IMR-90 (cell line): ENCODE results near the gene UACA. TPM values are rescaled to one million over a fixed set of nuclear protein-coding genes. Genes with fewer than 3 reads are reported as not detected.

ENCODE experiments used
- ATAC-seq: fragments of 200-7000 bp; cut with Tn5 transposase; 2 replicates; pipeline ENCODE4 v1.9.1; 2020; ENCODE audit warnings: low read depth, mild to moderate bottlenecking, moderate library complexity
- BruUV-seq: library from RNA; stranded (reverse); fragments of 400-500 nt; replicated peaks from 2 replicates; lab custom pipeline; 2021; lab: Mats Ljungman, UMichigan
- CTCF ChIA-PET: fragments of 300-600 bp; formaldehyde crosslinking; extraction: SDS; loops from one replicate; lab custom pipeline; 2021; ENCODE audit warnings: antibody characterized with exemption; lab: Yijun Ruan, JAX
- POLR2A ChIA-PET: fragments of 300-600 bp; sonication (Branson Sonifier 250); formaldehyde crosslinking; loops from one replicate; lab custom pipeline; 2022; ENCODE audit warnings: antibody characterized with exemption; ENCODE audit not compliant: unreplicated experiment; lab: Charles Lee
- DNase-seq: peaks from one replicate; pipeline ENCODE4 v3.0.0; 2013
- H2AFZ ChIP-seq: replicated peaks from 2 replicates; pipeline ENCODE3; 2013; ENCODE audit warnings: low read length, mild to moderate bottlenecking; ENCODE audit not compliant: poor library complexity
- H2AK5ac ChIP-seq: 2 replicates; pipeline ENCODE4 v1.6.1; 2013; ENCODE audit warnings: low read depth, low read length, inconsistent platforms
- H2AK9ac ChIP-seq: replicated peaks from 2 replicates; pipeline ENCODE3; 2013; ENCODE audit warnings: mild to moderate bottlenecking, low read depth, low read length, moderate library complexity; ENCODE audit not compliant: poor library complexity
- H2BK120ac ChIP-seq: 2 replicates; pipeline ENCODE4 v1.6.1; 2013; ENCODE audit warnings: low read depth, low read length, inconsistent platforms
- H2BK15ac ChIP-seq: 3 replicates; pipeline ENCODE4 v1.6.1; 2013; ENCODE audit warnings: low read depth, low read length, inconsistent platforms
- H2BK20ac ChIP-seq: 2 replicates; pipeline ENCODE4 v1.6.1; 2013; ENCODE audit warnings: low read depth, mild to moderate bottlenecking, inconsistent platforms, low read length, moderate library complexity
- H2BK5ac ChIP-seq: 2 replicates; pipeline ENCODE4 v1.6.1; 2013; ENCODE audit warnings: mild to moderate bottlenecking, low read depth, low read length, inconsistent platforms; ENCODE audit not compliant: poor library complexity, severe bottlenecking
- H3K14ac ChIP-seq: replicated peaks from 2 replicates; pipeline ENCODE4 v1.6.1; 2013; ENCODE audit warnings: low read depth, low read length, inconsistent platforms
- H3K18ac ChIP-seq: 2 replicates; pipeline ENCODE4 v1.6.1; 2013; ENCODE audit warnings: low read depth, low read length, control low read depth
- H3K23ac ChIP-seq: 2 replicates; pipeline ENCODE4 v1.6.1; 2013; ENCODE audit warnings: low read depth, low read length, inconsistent platforms
- H3K27ac ChIP-seq: 2 replicates; pipeline ENCODE4 v1.5.1; 2013; ENCODE audit warnings: mild to moderate bottlenecking, control low read depth, low read length; ENCODE audit not compliant: insufficient read depth
- H3K27me3 ChIP-seq: 2 replicates; pipeline ENCODE4 v1.6.1; 2013; ENCODE audit warnings: low read length; ENCODE audit not compliant: control insufficient read depth, insufficient read depth
- H3K36me3 ChIP-seq: 2 replicates; pipeline ENCODE4 v1.6.1; 2013; ENCODE audit warnings: low read length, mixed read lengths; ENCODE audit not compliant: control insufficient read depth, insufficient read depth
- H3K4ac ChIP-seq: 2 replicates; pipeline ENCODE4 v1.6.1; 2013; ENCODE audit warnings: low read depth, low read length, inconsistent platforms
- H3K4me1 ChIP-seq: 2 replicates; pipeline ENCODE4 v1.6.1; 2013; ENCODE audit warnings: low read length, mixed read lengths; ENCODE audit not compliant: control insufficient read depth, insufficient read depth
- H3K4me2 ChIP-seq: 2 replicates; pipeline ENCODE4 v1.6.1; 2013; ENCODE audit warnings: low read depth, mild to moderate bottlenecking, control low read depth, low read length, moderate library complexity
- H3K4me3 ChIP-seq: 2 replicates; pipeline ENCODE4 v1.5.1; 2013; ENCODE audit warnings: low read depth, mild to moderate bottlenecking, control low read depth, low read length, moderate library complexity; ENCODE audit not compliant: insufficient read depth
- H3K56ac ChIP-seq: 2 replicates; pipeline ENCODE4 v1.6.1; 2013; ENCODE audit warnings: low read length, inconsistent platforms; ENCODE audit not compliant: insufficient read depth; ENCODE audit errors: extremely low read depth
- H3K79me1 ChIP-seq, 2 experiments: 2 replicates each; pipeline ENCODE4 v1.6.1; 2013; ENCODE audit warnings: low read length in 2 of 2, inconsistent platforms in 1 of 2, low read depth in 1 of 2
- H3K9ac ChIP-seq: 2 replicates; pipeline ENCODE4 v1.6.1; 2013; ENCODE audit warnings: low read depth, low read length, control low read depth
- H3K9me1 ChIP-seq: 2 replicates; pipeline ENCODE4 v1.6.1; 2013; ENCODE audit warnings: low read length, inconsistent platforms; ENCODE audit not compliant: insufficient read depth
- H3K9me3 ChIP-seq: 2 replicates; pipeline ENCODE4 v1.6.1; 2013; ENCODE audit warnings: low read length; ENCODE audit not compliant: control insufficient read depth, insufficient read depth
- H4K20me1 ChIP-seq: 2 replicates; pipeline ENCODE4 v1.6.1; 2013; ENCODE audit warnings: low read length, inconsistent platforms; ENCODE audit not compliant: insufficient read depth
- H4K5ac ChIP-seq: 2 replicates; pipeline ENCODE4 v1.6.1; 2013; ENCODE audit warnings: mild to moderate bottlenecking, low read depth, low read length, control low read depth
- H4K8ac ChIP-seq, 2 experiments: 2 replicates each; pipeline ENCODE4 v1.6.1; 2013; ENCODE audit warnings: low read depth in 2 of 2, low read length in 2 of 2, control low read depth in 1 of 2, inconsistent platforms in 1 of 2
- H4K91ac ChIP-seq: 2 replicates; pipeline ENCODE4 v1.6.1; 2013; ENCODE audit warnings: low read depth, low read length, inconsistent platforms; ENCODE audit not compliant: insufficient read depth
- BHLHE40 ChIP-seq: fragments of 150-350 bp; IDR thresholded peaks from 2 replicates; pipeline ENCODE4 v1.6.1; 2016; ENCODE audit warnings: mild to moderate bottlenecking, low read depth, low read length
- POLR2A ChIP-seq: IDR thresholded peaks from 2 replicates; pipeline ENCODE4 v1.6.1; 2012; ENCODE audit warnings: mild to moderate bottlenecking, low read depth, low read length
- RAD21 ChIP-seq: IDR thresholded peaks from 2 replicates; pipeline ENCODE4 v1.6.1; 2012; ENCODE audit warnings: low read length, improper control_type of control experiment
- SMC3 ChIP-seq: fragments of 150-350 bp; IDR thresholded peaks from 2 replicates; pipeline ENCODE4 v1.6.1; 2016; ENCODE audit warnings: low read depth, mild to moderate bottlenecking, antibody characterized with exemption, low read length, moderate library complexity
- WGBS, 2 experiments: methylation state at CpG; one replicate each; pipeline versions ENCODE4 v1.1.5 to v1.1.7; 2013; ENCODE audit warnings: missing lambda C conversion rate in 2 of 2; ENCODE audit not compliant: insufficient read length in 1 of 2; ENCODE audit errors: extremely low coverage in 2 of 2; 5-methylcytosine and 5-hydroxymethylcytosine counted together
- dilution Hi-C: fragments of 300-500 bp; cut with HindIII; formaldehyde crosslinking; loops from one replicate; pipeline ENCODE4 v1.14.3; 2018; ENCODE audit warnings: low sequenced_read_pairs; ENCODE audit not compliant: unreplicated experiment
- in situ Hi-C: fragments of 300-500 bp; cut with MboI; formaldehyde crosslinking; loops from 3 replicates; pipeline ENCODE4 v1.14.3; 2019; ENCODE audit warnings: low sequenced_read_pairs, inconsistent platforms, mixed read lengths
- intact Hi-C: fragments of 100-400 bp; cut with micrococcal nuclease; formaldehyde crosslinking; loops from 2 replicates; pipeline ENCODE4 v1.10.0; 2022
- polyA plus RNA-seq, 3 experiments: library from polyadenylated mRNA; depleted of rRNA; stranded (reverse); fragments of >200 nt; gene quantifications; 2 replicates each; pipeline ENCODE4 v1.2.3, GENCODE V29; 2012; ENCODE audit warnings: low replicate concordance in 1 of 3
- total RNA-seq: library from RNA; depleted of rRNA; stranded (reverse); fragments of >200 nt; gene quantifications from 2 replicates; pipeline ENCODE4 v1.2.3, GENCODE V29; 2012

UACA gene
- total and polyA plus RNA-seq, 2 of the 4 experiments (the other 2 are of a cell fraction), result 156 to 507 TPM

GRCh38 chr15:70635895-70636294 is 127.5 kb downstream of the UACA start:
- DNase-seq (no peak), ATAC-seq (no peak)
- Histone ChIP-seq H2AK5ac (no peak overlapping the region), H4K8ac (no peak overlapping the region), H3K36me3 (no peaks in the 10 kb centered on the region; the same call in 1 of the 2 replicates), H3K4me3 (no peak overlapping the region), H3K18ac (no peak overlapping the region), H2BK15ac (no peak overlapping the region), H3K4ac (no peak overlapping the region), H3K27ac (no peak overlapping the region), H2AFZ (no peak overlapping the region), H3K56ac (no peak overlapping the region), H3K27me3 (no peaks in the 10 kb centered on the region), H3K79me1 (peaks cover 0 to 4% of the 10 kb centered on the region in 2 experiments; a peak in 1 of 4 replicates), H3K14ac (no peak overlapping the region), H2BK120ac (no peak overlapping the region), H2BK20ac (no peak overlapping the region), H3K23ac (no peak overlapping the region), H4K20me1 (no peaks in the 10 kb centered on the region), H3K9me3 (no peaks in the 10 kb centered on the region), H3K9me1 (peaks cover 13% of the 10 kb centered on the region), H3K4me2 (no peak overlapping the region), H2AK9ac (no peak overlapping the region), H2BK5ac (no peak overlapping the region), H4K91ac (no peak overlapping the region), H3K9ac (no peak overlapping the region), H4K5ac (no peak overlapping the region), H3K4me1 (peaks cover 2% of the 10 kb centered on the region; the same call in 1 of the 2 replicates)
- ChIA-PET POLR2A (no interaction called here), CTCF (no interaction called here)
- BruUV-seq, result no TSS peak
- TF ChIP-seq SMC3 (no peak), POLR2A (no peak), RAD21 (no peak), BHLHE40 (no peak)
- intact Hi-C loops (loop anchor here (5.0 kb wide), 1 partner anchor 139 kb away; no protein-coding TSS in a partner anchor), dilution Hi-C loops (no loop called here), in situ Hi-C loops (no loop called here)
- WGBS, 2 experiments, result 100% methylated on average over 1 of the region's 2 CpGs; no CpG with 5 or more reads in 1 of the 2 experiments
